Measurements from ENCODE around the gene MAGEC3.

MAGEC3 gene

GRCh38 chrX:141902366-141902765 lies 64.2 kb downstream of the MAGEC3 start:
- peaks cover 6% of the 10 kb centered on the region for H3K9me3 ChIP-seq (ENCODE audit: control insufficient read depth, low read length)
- no peak overlapping the region for H2BK5ac ChIP-seq (ENCODE audit: low read depth, low read length, poor library complexity, severe bottlenecking)
- H3K4me3 ChIP-seq (ENCODE audit: insufficient read depth in 1 of 2, low read depth in 1 of 2, low read length in 2 of 2): no peak overlapping the region
- no peak overlapping the region for H3K18ac ChIP-seq (ENCODE audit: low read depth in 1 of 2, low read length in 2 of 2)
- no peak overlapping the region for H2BK12ac ChIP-seq (ENCODE audit: low read length in 2 of 2)
- no peaks in the 10 kb centered on the region for H3K27me3 ChIP-seq (ENCODE audit: control insufficient read depth in 1 of 2, insufficient read depth in 1 of 2, low read length in 2 of 2)
- no peak overlapping the region for H4K8ac ChIP-seq (ENCODE audit: low read length)
- WGBS: no CpG with 5 or more reads among the region's 4 CpGs
- no peak overlapping the region for H3K23ac ChIP-seq (ENCODE audit: low read length in 2 of 2)
- H2AFZ ChIP-seq (ENCODE audit: low read depth, low read length): no peak overlapping the region
- no peak overlapping the region for H3K4me2 ChIP-seq (ENCODE audit: low read length, poor library complexity, severe bottlenecking)
- no peaks in the 10 kb centered on the region for H3K4me1 ChIP-seq (ENCODE audit: control insufficient read depth, insufficient read depth, low read depth, low read length)
- H2AK5ac ChIP-seq (ENCODE audit: low read length, severe bottlenecking): no peak overlapping the region
- no peak overlapping the region for H2BK120ac ChIP-seq (ENCODE audit: low read depth, low read length)
- H3K4ac ChIP-seq (ENCODE audit: low read depth in 1 of 2, low read length in 2 of 2): no peak overlapping the region
- H3K14ac ChIP-seq (ENCODE audit: low read length in 2 of 2): no peak overlapping the region
- H3K9ac ChIP-seq (ENCODE audit: low read length): no peak overlapping the region
- no peak overlapping the region for H2BK15ac ChIP-seq (ENCODE audit: low read depth, poor library complexity, severe bottlenecking)
- DNase-seq: no peak
- H3K79me1 ChIP-seq (replicated peaks; ENCODE audit: low read length, poor library complexity, severe bottlenecking): no peaks in the 10 kb centered on the region
- no peak overlapping the region for H4K91ac ChIP-seq (ENCODE audit: low read length)
- no peaks in the 10 kb centered on the region for H3K36me3 ChIP-seq (ENCODE audit: control insufficient read depth in 1 of 2, insufficient read depth in 2 of 2, low read depth in 1 of 2, low read length in 2 of 2)
- H3K27ac ChIP-seq (ENCODE audit: low read length, poor library complexity, severe bottlenecking): no peak overlapping the region

- H3K14ac ChIP-seq (ENCODE audit: low read length in 2 of 2): no peak within 1 kb of the TSS
- no peak within 1 kb of the TSS for H3K18ac ChIP-seq (ENCODE audit: low read depth in 1 of 2, low read length in 2 of 2)
- no peak for DNase-seq
- H4K91ac ChIP-seq (ENCODE audit: low read length): no peak within 1 kb of the TSS
- H3K4me3 ChIP-seq (ENCODE audit: insufficient read depth in 1 of 2, low read depth in 1 of 2, low read length in 2 of 2): no peak within 1 kb of the TSS
- 95% methylated on average over 19 of the region's 25 CpGs for WGBS
- H3K9ac ChIP-seq (ENCODE audit: low read length): no peak within 1 kb of the TSS
- H3K27ac ChIP-seq (ENCODE audit: low read length, poor library complexity, severe bottlenecking): no peak within 1 kb of the TSS
- H2AK5ac ChIP-seq (ENCODE audit: low read length, severe bottlenecking): no peak within 1 kb of the TSS
- no peak within 1 kb of the TSS for H2BK5ac ChIP-seq (ENCODE audit: low read depth, low read length, poor library complexity, severe bottlenecking)
- no peaks in the 10 kb centered on the region for H3K79me1 ChIP-seq (replicated peaks; ENCODE audit: low read length, poor library complexity, severe bottlenecking)
- peaks cover 15% of the 10 kb centered on the region for H3K9me3 ChIP-seq (ENCODE audit: control insufficient read depth, low read length)
- H3K27me3 ChIP-seq (ENCODE audit: control insufficient read depth in 1 of 2, insufficient read depth in 1 of 2, low read length in 2 of 2): no peaks in the 10 kb centered on the region
- no peak within 1 kb of the TSS for H2BK120ac ChIP-seq (ENCODE audit: low read depth, low read length)
- H2BK12ac ChIP-seq (ENCODE audit: low read length in 2 of 2): no peak within 1 kb of the TSS
- no peak within 1 kb of the TSS for H2BK15ac ChIP-seq (ENCODE audit: low read depth, poor library complexity, severe bottlenecking)
- no peak within 1 kb of the TSS for H3K4ac ChIP-seq (ENCODE audit: low read depth in 1 of 2, low read length in 2 of 2)
- H3K23ac ChIP-seq (ENCODE audit: low read length in 2 of 2): no peak within 1 kb of the TSS
- H2AFZ ChIP-seq (ENCODE audit: low read depth, low read length): no peak within 1 kb of the TSS
- no peak within 1 kb of the TSS for H4K8ac ChIP-seq (ENCODE audit: low read length)
- H3K36me3 ChIP-seq (ENCODE audit: control insufficient read depth in 1 of 2, insufficient read depth in 2 of 2, low read depth in 1 of 2, low read length in 2 of 2): no peaks in the 10 kb centered on the region
- H3K4me1 ChIP-seq (ENCODE audit: control insufficient read depth, insufficient read depth, low read depth, low read length): no peaks in the 10 kb centered on the region
- no peak within 1 kb of the TSS for H3K4me2 ChIP-seq (ENCODE audit: low read length, poor library complexity, severe bottlenecking)
Measured at GRCh38 chrX:141903400-141904155, 65.5 kb downstream of the MAGEC3 start, which contains the start of gene MAGEC1. Gene MAGEC1, plus strand, starts transcription at chrX:141903894. Its CDS starts 1,179 bp downstream, at chrX:141905073.

GRCh38 chrX:141904262-141904661 lies 66.1 kb downstream of the MAGEC3 start:
- no peak overlapping the region for H3K4me2 ChIP-seq (ENCODE audit: low read length, poor library complexity, severe bottlenecking)
- no peaks in the 10 kb centered on the region for H3K27me3 ChIP-seq (ENCODE audit: control insufficient read depth in 1 of 2, insufficient read depth in 1 of 2, low read length in 2 of 2)
- WGBS: 71% methylated on average over 2 of the region's 6 CpGs
- no peak overlapping the region for H4K8ac ChIP-seq (ENCODE audit: low read length)
- no peaks in the 10 kb centered on the region for H3K4me1 ChIP-seq (ENCODE audit: control insufficient read depth, insufficient read depth, low read depth, low read length)
- H2BK5ac ChIP-seq (ENCODE audit: low read depth, low read length, poor library complexity, severe bottlenecking): no peak overlapping the region
- H3K9me3 ChIP-seq (ENCODE audit: control insufficient read depth, low read length): peaks cover 15% of the 10 kb centered on the region
- H3K4ac ChIP-seq (ENCODE audit: low read depth in 1 of 2, low read length in 2 of 2): no peak overlapping the region
- H3K18ac ChIP-seq (ENCODE audit: low read depth in 1 of 2, low read length in 2 of 2): no peak overlapping the region
- H4K91ac ChIP-seq (ENCODE audit: low read length): no peak overlapping the region
- no peak overlapping the region for H3K4me3 ChIP-seq (ENCODE audit: insufficient read depth in 1 of 2, low read depth in 1 of 2, low read length in 2 of 2)
- H3K23ac ChIP-seq (ENCODE audit: low read length in 2 of 2): no peak overlapping the region
- H2AK5ac ChIP-seq (ENCODE audit: low read length, severe bottlenecking): no peak overlapping the region
- no peaks in the 10 kb centered on the region for H3K36me3 ChIP-seq (ENCODE audit: control insufficient read depth in 1 of 2, insufficient read depth in 2 of 2, low read depth in 1 of 2, low read length in 2 of 2)
- no peak overlapping the region for H3K14ac ChIP-seq (ENCODE audit: low read length in 2 of 2)
- H2BK12ac ChIP-seq (ENCODE audit: low read length in 2 of 2): no peak overlapping the region
- no peak for DNase-seq
- no peak overlapping the region for H3K9ac ChIP-seq (ENCODE audit: low read length)
- H3K79me1 ChIP-seq (replicated peaks; ENCODE audit: low read length, poor library complexity, severe bottlenecking): no peaks in the 10 kb centered on the region
- no peak overlapping the region for H2AFZ ChIP-seq (ENCODE audit: low read depth, low read length)
- no peak overlapping the region for H2BK15ac ChIP-seq (ENCODE audit: low read depth, poor library complexity, severe bottlenecking)
- H3K27ac ChIP-seq (ENCODE audit: low read length, poor library complexity, severe bottlenecking): no peak overlapping the region
- H2BK120ac ChIP-seq (ENCODE audit: low read depth, low read length): no peak overlapping the region

GRCh38 chrX:141917801-141918200 lies 79.7 kb downstream of the MAGEC3 start:
- no peak overlapping the region for H3K18ac ChIP-seq (ENCODE audit: low read depth in 1 of 2, low read length in 2 of 2)
- no peak overlapping the region for H3K23ac ChIP-seq (ENCODE audit: low read length in 2 of 2)
- no peaks in the 10 kb centered on the region for H3K27me3 ChIP-seq (ENCODE audit: control insufficient read depth in 1 of 2, insufficient read depth in 1 of 2, low read length in 2 of 2)
- no peak overlapping the region for H3K9ac ChIP-seq (ENCODE audit: low read length)
- H2BK15ac ChIP-seq (ENCODE audit: low read depth, poor library complexity, severe bottlenecking): no peak overlapping the region
- H3K79me1 ChIP-seq (replicated peaks; ENCODE audit: low read length, poor library complexity, severe bottlenecking): no peaks in the 10 kb centered on the region
- H3K14ac ChIP-seq (ENCODE audit: low read length in 2 of 2): no peak overlapping the region
- H3K36me3 ChIP-seq (ENCODE audit: control insufficient read depth in 1 of 2, insufficient read depth in 2 of 2, low read depth in 1 of 2, low read length in 2 of 2): no peaks in the 10 kb centered on the region
- no peak overlapping the region for H4K8ac ChIP-seq (ENCODE audit: low read length)
- H2AK5ac ChIP-seq (ENCODE audit: low read length, severe bottlenecking): no peak overlapping the region
- no peak overlapping the region for H3K4ac ChIP-seq (ENCODE audit: low read depth in 1 of 2, low read length in 2 of 2)
- H2AFZ ChIP-seq (ENCODE audit: low read depth, low read length): no peak overlapping the region
- DNase-seq: no peak
- H3K4me2 ChIP-seq (ENCODE audit: low read length, poor library complexity, severe bottlenecking): no peak overlapping the region
- no peak overlapping the region for H4K91ac ChIP-seq (ENCODE audit: low read length)
- H3K9me3 ChIP-seq (ENCODE audit: control insufficient read depth, low read length): no peaks in the 10 kb centered on the region
- no peak overlapping the region for H2BK120ac ChIP-seq (ENCODE audit: low read depth, low read length)
- no peak overlapping the region for H2BK12ac ChIP-seq (ENCODE audit: low read length in 2 of 2)
- H3K27ac ChIP-seq (ENCODE audit: low read length, poor library complexity, severe bottlenecking): no peak overlapping the region
- H3K4me3 ChIP-seq (ENCODE audit: insufficient read depth in 1 of 2, low read depth in 1 of 2, low read length in 2 of 2): no peak overlapping the region
- H3K4me1 ChIP-seq (ENCODE audit: control insufficient read depth, insufficient read depth, low read depth, low read length): no peaks in the 10 kb centered on the region
- 22% methylated on average over 1 of the region's 3 CpGs for WGBS
- no peak overlapping the region for H2BK5ac ChIP-seq (ENCODE audit: low read depth, low read length, poor library complexity, severe bottlenecking)
